ENCODE results near the gene CXCR6.

The CXCR6 gene

DNA sequence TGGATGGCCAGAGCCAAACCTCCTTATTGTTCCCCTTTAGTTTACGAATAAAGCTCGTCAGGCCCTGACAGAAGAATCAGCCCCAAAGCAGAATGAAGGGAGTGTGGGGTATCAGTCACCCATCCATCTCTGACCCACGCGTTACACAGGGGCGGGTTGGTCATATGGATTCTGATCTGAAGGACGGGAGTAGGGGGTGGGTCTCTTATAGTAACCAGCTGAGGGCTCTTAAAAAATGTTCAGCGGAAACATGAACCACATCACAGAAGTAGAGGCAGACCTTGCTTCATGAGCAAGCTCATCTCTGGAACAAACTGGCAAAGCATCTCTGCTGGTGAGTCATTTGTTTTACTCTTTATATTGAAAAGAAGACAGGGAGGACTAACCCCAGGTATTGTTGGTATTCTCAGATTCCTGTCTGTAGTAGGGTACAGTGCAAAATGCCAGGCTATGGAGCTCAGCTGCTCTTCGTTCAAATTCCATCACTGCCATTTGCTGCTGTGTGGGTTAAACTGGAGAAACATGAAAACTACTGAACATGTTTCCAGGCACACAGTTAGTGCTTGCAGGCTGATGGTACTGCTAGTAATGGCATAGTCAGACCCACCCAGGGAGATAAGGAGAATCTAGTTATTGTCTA is at the start of gene CXCR6:
TSS of gene CXCR6 (plus strand) at position 258 of the 640 bp plus-strand sequence. CDS start 3,018 bp downstream, outside the sequence.
- in situ Hi-C loops (cut with MboI; ENCODE audit: low sequenced_read_pairs) = loop anchor here (10.0 to 25.0 kb wide), 2 partner anchors 131 to 419 kb away; partner anchors contain the start of genes CCR2 and CCR5

- in situ Hi-C loops (cut with MboI; ENCODE audit: low sequenced_read_pairs) = no loop called here
Measured at GRCh38 chr3:45894015-45894414, 49.2 kb upstream of the CXCR6 start.

GRCh38 chr3:45895686-45896468 is 47.4 kb upstream of the CXCR6 start:
- in situ Hi-C loops (cut with MboI; ENCODE audit: low sequenced_read_pairs) = no loop called here

DNA sequence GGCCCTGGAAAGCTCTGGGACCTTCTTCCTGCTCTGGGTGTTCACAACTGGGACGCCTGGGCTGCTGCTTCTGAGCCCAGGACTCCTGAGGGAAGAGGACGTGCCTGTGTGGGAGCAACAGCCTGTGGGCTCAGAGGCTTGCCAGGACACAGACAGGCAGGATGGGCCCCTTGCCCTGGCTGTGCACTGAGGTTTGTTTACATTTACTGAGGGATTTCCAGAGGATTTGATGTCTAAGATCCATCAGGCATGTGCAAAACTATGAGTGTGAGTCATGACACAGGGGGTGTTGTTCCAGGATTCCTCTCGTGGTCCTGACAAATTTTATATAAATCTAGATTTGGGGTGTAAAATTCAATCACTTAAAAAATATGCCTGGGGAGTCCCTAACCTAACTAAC is 46.3 kb upstream of the CXCR6 start:
- in situ Hi-C loops (cut with MboI; ENCODE audit: low sequenced_read_pairs) = no loop called here

DNA sequence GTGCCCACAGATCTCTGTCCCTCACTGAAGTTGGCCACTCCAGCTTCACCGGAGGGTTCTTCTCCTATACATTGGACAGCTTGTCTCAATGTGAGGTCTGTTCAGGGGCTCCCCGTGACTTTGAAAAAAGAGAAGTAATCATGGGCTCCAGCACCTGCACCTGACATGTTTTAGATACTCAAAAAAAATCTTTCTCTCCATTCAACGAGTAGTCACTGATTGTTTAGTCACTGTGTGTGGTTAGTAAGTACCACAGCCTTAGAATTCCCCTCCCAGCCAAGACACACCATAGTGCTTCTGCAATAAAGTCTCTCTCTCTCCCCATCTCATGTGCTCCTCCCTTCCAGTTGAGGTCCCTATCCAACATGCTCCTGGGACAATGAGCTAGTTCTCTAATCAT is 38.3 kb upstream of the CXCR6 start:
- in situ Hi-C loops (cut with MboI; ENCODE audit: low sequenced_read_pairs) = no loop called here

DNA sequence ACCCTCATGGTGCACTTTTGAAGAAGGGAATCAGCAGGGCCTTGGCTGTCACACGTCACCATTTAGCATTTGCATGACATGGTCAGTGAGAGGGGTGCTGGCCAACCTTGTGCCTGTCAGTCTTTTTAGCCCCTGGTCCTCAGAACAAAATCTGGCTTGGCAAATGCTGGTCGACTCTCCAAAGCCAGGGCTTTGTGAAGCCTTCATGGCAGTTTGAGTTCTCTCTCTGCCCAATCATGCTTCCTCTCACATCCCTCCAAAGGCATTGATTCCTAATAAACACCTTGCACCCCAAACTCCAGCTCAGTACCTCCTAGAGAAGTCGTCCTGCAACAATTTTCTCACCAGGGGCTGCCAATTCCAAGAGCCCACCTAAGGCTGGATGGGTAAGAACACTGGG is 37.5 kb upstream of the CXCR6 start:
- in situ Hi-C loops (cut with MboI; ENCODE audit: low sequenced_read_pairs) = no loop called here

- in situ Hi-C loops (cut with MboI; ENCODE audit: low sequenced_read_pairs) = no loop called here
Measured at GRCh38 chr3:45906681-45907407, 36.4 kb upstream of the CXCR6 start.

DNA sequence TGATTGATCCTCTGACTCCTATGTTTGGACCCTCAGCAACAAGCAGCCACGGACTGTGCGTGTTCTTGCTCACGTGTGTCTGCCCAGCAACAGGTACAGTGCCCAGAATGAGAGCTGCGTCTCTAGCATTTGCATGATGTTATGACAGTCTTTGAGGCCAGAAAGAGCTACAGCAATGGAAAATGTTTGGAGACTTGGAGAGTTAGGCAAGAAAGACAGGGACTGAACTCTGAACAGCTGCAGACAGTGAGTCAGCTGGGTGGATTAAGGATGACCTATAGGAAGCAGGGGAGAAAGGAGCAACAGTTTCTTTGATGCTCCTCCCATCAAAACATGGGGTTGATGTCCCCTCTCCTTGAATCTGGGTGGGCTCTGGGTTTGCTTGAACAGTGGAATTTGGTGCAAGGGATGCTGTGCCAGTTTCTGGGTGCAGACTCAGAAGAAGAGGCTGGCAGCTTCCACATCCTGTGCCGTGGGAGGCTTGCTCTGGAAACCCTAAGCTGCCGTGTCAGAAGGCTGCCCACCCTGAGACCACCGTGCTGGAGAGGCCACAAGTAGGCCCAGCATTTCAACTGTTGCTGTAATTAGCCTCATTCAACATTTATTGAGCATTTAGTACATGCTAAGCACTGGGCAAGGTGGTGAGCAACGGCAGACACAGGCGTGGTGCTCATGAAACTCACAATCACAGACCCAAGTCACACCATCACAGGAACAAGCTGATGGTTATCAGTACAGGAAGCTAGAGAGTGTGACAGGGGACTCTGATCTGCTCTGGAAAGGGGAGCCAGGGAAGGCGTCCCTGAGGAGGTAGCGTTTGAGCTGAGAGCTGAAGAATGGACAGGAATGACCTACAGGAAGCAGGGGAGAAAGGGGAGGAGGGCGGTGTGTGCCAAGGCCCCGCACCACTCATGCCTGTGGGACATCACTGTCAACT is 35.2 kb upstream of the CXCR6 start:
- in situ Hi-C loops (cut with MboI; ENCODE audit: low sequenced_read_pairs) = no loop called here

DNA sequence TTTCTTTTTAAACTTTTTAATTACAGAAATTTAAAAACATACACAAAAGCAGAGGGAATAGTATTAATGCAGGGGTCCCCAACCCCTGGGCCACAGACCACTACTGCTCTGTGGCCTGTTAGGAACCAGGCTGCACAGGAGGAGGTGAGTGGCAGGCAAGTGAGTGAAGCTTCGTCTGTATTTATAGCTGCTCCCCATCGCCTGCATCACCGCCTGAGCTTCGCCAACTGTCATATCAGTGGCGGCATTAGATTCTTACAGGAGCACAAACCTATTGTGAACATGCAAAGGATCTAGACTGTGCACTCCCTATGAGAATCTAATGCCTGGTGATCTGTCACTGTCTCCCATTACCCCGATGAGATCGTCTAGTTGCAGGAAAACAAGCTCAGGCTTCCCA is 34.5 kb upstream of the CXCR6 start:
- in situ Hi-C loops (cut with MboI; ENCODE audit: low sequenced_read_pairs) = no loop called here

GRCh38 chr3:45909542-45909941 is 33.7 kb upstream of the CXCR6 start:
- in situ Hi-C loops (cut with MboI; ENCODE audit: low sequenced_read_pairs) = no loop called here

DNA sequence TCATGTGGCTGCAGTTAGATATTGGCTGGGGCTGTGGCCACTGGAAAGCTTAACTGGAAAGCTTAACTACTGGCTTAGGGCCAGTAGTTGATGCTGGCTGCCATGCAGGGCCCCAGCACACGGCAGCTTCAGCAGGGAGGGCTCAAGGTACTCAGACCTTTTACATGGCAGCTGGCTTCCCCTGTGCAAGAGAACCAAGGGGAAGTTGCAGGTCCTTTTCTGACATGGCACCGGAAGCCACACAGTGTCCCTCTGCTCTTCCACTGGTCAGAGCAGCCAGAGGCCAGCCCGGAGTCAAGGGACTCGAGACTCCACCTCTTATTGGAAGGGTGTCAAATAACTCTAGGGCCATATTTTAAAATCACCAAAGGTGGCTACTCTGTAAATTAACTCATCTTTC is 32.4 kb upstream of the CXCR6 start:
- in situ Hi-C loops (cut with MboI; ENCODE audit: low sequenced_read_pairs) = no loop called here

- in situ Hi-C loops (cut with MboI; ENCODE audit: low sequenced_read_pairs) = no loop called here
Measured at GRCh38 chr3:45911511-45912226, 31.6 kb upstream of the CXCR6 start.

DNA sequence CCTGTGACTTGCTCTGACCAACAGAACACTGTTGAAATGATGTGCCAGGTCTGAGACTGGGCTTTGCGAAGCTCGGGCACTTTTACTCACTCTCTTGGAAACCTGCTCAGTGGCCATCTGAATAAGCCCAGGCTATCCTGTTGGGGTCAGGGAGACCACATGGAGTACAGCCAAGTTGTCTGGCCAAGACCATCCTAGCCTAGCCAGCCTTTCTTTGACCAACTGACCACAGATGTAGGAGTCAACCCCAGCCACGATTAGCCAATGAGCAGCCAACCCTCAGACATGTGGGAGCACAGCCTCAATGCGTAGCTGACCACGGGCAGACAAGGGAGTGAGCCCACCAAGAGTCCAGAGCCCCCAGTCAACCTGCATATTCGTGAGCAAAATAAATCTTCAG is 30.8 kb upstream of the CXCR6 start:
- in situ Hi-C loops (cut with MboI; ENCODE audit: low sequenced_read_pairs) = no loop called here

- in situ Hi-C loops (cut with MboI; ENCODE audit: low sequenced_read_pairs) = no loop called here
Measured at GRCh38 chr3:45914362-45915058, 28.8 kb upstream of the CXCR6 start.

DNA sequence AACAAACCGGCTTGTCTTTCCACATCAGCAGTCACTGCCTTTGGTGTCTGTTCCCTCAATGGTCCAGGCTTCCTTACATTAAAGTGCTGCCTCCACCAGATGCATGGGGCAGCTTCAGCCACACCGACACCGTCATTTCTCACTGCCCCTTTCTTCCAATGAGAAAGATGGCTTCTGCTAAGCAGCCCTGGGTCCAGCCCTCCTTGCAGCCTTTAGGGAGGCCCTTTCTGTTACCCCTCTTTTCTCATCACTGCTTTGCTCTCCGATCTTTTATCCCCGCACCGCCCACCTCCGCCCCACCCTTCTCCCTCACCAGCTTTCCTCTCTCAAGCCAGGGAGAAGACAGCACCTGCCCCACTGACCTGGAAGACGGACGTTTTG is 28.2 kb upstream of the CXCR6 start:
- in situ Hi-C loops (cut with MboI; ENCODE audit: low sequenced_read_pairs) = no loop called here

- in situ Hi-C loops (cut with MboI; ENCODE audit: low sequenced_read_pairs) = no loop called here
Measured at GRCh38 chr3:45915518-45916231, 27.6 kb upstream of the CXCR6 start.

DNA sequence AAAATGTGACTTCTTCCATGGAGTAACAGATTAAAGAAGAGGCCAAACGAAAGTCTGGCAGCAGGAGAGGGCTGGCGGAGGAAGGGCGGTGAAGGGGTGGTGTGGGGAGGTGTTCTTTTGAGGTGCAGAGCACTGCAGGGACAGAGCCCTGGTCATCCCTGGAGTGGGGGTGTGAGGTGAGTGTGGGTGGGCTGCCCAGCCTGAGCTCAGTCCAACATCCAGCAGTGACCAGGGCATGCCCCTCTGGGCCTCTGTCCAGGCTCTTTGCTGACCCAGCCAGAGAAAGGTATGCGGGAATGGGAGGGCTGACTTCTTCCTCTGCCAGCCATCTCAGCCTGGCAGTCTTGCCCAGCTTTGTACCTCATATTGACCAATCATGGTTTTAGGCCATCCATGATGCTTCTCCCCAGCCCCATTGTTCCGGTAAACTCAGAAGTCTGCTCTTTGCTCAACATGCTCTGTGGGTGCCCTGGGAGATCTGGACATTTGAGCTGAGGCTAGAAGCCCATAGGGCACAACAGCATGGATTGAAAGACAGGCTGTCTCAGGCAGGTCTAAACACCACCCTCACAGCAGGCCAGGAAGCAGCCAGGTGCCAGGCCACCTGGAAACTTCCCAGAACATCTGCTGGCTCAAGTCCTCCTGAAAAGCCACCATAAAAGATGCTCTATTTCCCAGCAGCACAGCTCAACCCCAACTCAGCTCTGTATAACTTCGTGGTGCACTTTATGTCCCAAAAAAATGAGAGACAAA is 25.9 kb upstream of the CXCR6 start:
- in situ Hi-C loops (cut with MboI; ENCODE audit: low sequenced_read_pairs) = no loop called here
